IPS-15b (cell line): ENCODE results near the gene MSI2.
A peak's percentile ranks its signal among the peaks of the same experiment; 100 is the strongest.

Source experiments
- H3K27me3 ChIP-seq: one replicate; pipeline ENCODE4 v1.6.1; 2013; ENCODE audit warnings: low read length; ENCODE audit not compliant: control insufficient read depth, insufficient read depth
- H3K36me3 ChIP-seq: one replicate; pipeline ENCODE4 v1.6.1; 2013; ENCODE audit warnings: low read length; ENCODE audit not compliant: control insufficient read depth, insufficient read depth
- H3K4me1 ChIP-seq: one replicate; pipeline ENCODE4 v1.6.1; 2013; ENCODE audit warnings: mild to moderate bottlenecking, low read length; ENCODE audit not compliant: control insufficient read depth, insufficient read depth
- H3K4me3 ChIP-seq: one replicate; pipeline ENCODE4 v1.5.1; 2013; ENCODE audit warnings: low read depth, low read length
- H3K9ac ChIP-seq: one replicate; pipeline ENCODE4 v1.6.1; 2013; ENCODE audit warnings: low read depth, mild to moderate bottlenecking, low read length
- H3K9me3 ChIP-seq: one replicate; pipeline ENCODE4 v1.6.1; 2013; ENCODE audit warnings: mild to moderate bottlenecking, low read length; ENCODE audit not compliant: control insufficient read depth, insufficient read depth

MSI2 gene

DNA sequence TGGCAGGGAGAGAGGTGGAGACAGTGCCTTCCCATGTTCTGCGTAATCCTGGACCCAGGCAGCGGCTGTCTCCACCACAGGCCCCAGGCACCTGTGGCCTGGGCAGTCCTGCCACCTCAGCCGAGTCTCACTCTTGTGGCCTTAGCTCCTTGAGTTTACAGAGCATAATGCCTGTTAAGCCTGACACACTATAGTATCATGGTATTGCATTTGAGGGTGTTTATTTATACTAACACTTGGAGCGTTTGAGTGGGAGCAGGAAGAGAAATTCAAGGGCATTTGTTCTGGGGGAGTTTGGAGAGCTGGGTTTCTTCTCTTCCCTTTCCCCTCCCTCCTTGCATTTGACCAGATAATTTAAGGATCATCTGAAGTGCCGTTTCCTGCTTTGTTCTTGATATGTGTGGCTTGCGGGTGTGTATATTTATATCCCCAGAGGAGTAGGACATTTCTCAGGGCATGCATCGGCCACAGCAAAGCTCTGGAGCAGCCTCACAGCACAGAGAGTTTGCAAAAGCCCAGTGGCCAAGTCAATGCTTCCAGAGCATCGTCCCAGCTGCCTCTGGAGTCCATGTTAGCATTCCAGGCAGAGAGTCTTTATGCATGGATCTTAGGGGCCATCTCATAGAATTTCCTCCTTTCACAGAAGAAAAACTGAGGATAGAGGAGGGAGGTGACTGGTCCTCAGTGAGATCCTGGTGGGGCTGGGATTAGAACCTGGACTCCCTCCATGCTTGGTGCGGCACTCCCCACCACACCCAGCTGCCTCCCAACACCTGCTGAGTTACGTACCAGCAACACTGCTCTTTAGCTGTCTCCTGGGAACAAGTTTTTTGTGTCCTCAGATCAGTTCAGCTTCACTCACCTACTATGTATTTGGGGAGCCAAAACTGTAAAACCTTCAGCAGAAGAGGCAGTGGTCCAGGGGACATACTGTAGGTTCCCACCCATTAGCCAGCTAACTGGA is 266.0 kb downstream of the MSI2 start:
- Histone ChIP-seq H3K9ac (no peak overlapping the region), H3K9me3 (no peaks in the 10 kb centered on the region), H3K27me3 (no peaks in the 10 kb centered on the region), H3K36me3 (no peaks in the 10 kb centered on the region), H3K4me1 (peaks cover 20% of the 10 kb centered on the region), H3K4me3 (no peak overlapping the region)

GRCh38 chr17:57523926-57524632 is 267.8 kb downstream of the MSI2 start:
- Histone ChIP-seq H3K27me3 (no peaks in the 10 kb centered on the region), H3K4me3 (no peak overlapping the region), H3K9me3 (no peaks in the 10 kb centered on the region), H3K36me3 (no peaks in the 10 kb centered on the region), H3K4me1 (peaks cover 22% of the 10 kb centered on the region), H3K9ac (no peak overlapping the region)

DNA sequence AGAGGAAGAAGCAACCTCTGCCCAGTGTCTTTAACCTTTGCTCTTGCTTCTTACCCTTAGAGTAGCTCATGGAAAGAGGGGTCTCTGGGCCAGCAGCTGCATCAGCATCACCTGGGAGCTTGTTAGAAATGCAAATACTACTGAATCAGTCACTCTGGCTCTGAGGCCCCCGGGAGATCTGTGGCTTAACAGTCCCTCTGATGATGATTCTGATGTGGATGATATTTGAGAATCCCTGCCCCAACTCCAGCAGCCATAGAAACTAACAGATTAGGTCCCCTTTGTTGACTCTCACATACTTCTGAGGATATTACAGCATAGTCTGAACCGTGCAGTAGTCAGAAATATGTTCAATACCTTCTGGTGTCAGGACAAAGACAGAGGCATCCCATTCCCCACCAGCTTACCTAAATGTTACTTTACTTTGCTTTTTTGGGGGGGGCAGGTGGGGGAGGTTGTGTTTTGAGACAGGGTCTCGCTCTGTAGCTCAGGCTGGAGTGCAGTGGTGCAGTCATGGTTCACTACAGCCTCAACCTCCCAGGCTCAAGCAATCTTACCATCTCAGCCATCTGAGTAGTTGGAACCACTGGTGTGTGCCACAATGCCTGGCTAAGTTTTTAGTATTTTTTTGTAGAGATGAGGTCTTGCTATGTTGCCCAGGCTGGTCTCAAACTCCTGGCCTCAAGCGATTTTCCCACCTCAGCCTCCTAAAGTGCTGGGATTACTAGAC is 268.7 kb downstream of the MSI2 start:
- H3K4me3 ChIP-seq = no peak overlapping the region
- no peak overlapping the region for H3K9ac ChIP-seq
- peaks cover 25% of the 10 kb centered on the region for H3K4me1 ChIP-seq
- no peaks in the 10 kb centered on the region for H3K36me3 ChIP-seq
- H3K9me3 ChIP-seq = no peaks in the 10 kb centered on the region
- no peaks in the 10 kb centered on the region for H3K27me3 ChIP-seq

DNA sequence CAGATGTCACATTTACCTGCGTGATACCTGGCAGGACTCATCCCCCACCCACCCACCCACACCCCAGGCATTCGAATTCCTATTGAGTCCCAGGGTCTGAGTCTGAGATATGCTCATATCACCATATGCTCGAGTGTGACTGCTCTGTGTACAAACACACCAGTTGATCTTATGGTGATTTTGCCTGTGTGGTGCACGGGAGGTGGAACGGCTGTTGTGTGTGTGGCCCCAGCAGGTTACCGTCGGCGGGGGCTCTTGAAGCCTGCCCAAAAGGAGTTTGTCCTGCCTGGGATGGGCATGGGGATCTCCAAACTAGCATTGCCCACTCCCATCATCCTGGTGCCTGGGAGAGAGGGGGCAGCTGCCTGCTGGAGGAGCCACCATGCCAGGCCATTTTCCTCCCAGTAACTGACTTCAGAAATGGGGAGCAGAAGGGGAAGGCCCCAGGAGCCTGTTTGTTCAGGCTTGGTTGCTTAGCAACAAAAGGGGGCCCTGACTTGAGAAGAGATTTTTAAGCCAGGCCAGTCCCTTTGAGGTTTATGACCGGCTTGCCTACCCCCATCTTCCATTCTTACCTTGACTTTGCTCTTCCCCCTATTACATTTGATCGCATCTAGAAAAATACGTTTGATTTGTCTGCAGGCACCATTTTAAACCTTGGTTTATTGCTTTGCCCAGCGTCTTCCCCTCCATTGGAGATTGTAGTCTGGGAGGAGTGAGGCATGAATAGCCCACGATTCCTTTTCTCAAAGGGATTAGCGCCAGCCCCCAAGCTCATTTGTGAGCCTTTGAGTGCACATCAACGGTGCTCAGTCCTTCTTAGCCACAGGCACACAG is 271.1 kb downstream of the MSI2 start:
- H3K9me3 ChIP-seq = no peaks in the 10 kb centered on the region
- peak overlapping the region; percentile 6 for H3K4me3 ChIP-seq
- peaks cover 25% of the 10 kb centered on the region for H3K4me1 ChIP-seq
- no peaks in the 10 kb centered on the region for H3K36me3 ChIP-seq
- H3K9ac ChIP-seq = no peak overlapping the region
- H3K27me3 ChIP-seq = no peaks in the 10 kb centered on the region

DNA sequence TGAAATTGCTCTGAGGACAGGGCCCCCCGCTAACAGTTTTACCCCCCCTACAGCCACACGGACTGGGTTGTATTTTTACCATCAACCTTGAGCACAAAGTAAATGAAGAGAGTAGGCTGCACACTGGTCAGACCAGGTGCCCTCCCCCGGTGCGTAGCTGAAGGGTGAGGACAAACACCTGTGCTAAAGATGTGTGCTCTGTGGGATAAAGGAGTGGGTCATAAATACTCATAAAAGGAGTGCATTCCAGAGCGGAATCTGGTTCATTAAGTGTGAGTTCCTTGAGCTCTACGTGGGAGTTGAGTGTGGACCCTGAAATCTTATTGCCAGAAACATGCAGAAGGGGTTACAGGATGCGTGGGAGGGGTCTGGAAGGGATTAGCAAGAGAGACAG is 271.7 kb downstream of the MSI2 start:
- Histone ChIP-seq H3K36me3 (no peaks in the 10 kb centered on the region), H3K27me3 (no peaks in the 10 kb centered on the region), H3K4me3 (no peak overlapping the region), H3K4me1 (peaks cover 25% of the 10 kb centered on the region), H3K9ac (no peak overlapping the region), H3K9me3 (no peaks in the 10 kb centered on the region)

- Histone ChIP-seq H3K27me3 (no peaks in the 10 kb centered on the region), H3K9me3 (no peaks in the 10 kb centered on the region), H3K4me3 (no peak overlapping the region), H3K9ac (no peak overlapping the region), H3K36me3 (no peaks in the 10 kb centered on the region), H3K4me1 (peaks cover 18% of the 10 kb centered on the region)
Measured at GRCh38 chr17:57530026-57530425, 273.7 kb downstream of the MSI2 start.

DNA sequence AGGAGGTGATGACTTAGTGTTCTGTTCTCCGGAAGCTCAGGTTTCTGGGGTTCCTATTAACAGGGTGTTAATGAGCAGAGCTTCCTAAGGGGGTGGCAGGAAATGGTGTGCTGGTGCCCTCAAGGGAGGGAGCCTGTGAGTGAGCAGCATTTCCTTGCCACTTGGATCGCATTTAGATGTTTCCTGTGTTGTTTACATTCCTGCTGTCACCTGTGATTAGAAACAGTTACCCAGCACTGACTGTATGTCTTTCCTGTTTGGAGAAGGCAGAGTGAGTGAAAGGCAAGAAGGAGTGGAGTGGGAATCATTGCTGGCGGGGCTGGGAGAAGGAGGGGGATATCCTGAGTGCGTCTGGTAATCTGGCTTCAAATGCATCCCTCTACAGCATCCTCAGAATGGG is 274.2 kb downstream of the MSI2 start:
- H3K4me1 ChIP-seq = peaks cover 18% of the 10 kb centered on the region
- H3K4me3 ChIP-seq = no peak overlapping the region
- no peak overlapping the region for H3K9ac ChIP-seq

GRCh38 chr17:57531078-57531477 is 274.8 kb downstream of the MSI2 start:
- Histone ChIP-seq H3K36me3 (no peaks in the 10 kb centered on the region), H3K9me3 (no peaks in the 10 kb centered on the region), H3K4me3 (no peak overlapping the region), H3K27me3 (no peaks in the 10 kb centered on the region), H3K4me1 (peaks cover 18% of the 10 kb centered on the region), H3K9ac (no peak overlapping the region)

More for the DNA sequence above, 274.2 kb downstream of the MSI2 start:
- H3K27me3 ChIP-seq = no peaks in the 10 kb centered on the region
- H3K36me3 ChIP-seq = no peaks in the 10 kb centered on the region
- H3K9me3 ChIP-seq = no peaks in the 10 kb centered on the region

DNA sequence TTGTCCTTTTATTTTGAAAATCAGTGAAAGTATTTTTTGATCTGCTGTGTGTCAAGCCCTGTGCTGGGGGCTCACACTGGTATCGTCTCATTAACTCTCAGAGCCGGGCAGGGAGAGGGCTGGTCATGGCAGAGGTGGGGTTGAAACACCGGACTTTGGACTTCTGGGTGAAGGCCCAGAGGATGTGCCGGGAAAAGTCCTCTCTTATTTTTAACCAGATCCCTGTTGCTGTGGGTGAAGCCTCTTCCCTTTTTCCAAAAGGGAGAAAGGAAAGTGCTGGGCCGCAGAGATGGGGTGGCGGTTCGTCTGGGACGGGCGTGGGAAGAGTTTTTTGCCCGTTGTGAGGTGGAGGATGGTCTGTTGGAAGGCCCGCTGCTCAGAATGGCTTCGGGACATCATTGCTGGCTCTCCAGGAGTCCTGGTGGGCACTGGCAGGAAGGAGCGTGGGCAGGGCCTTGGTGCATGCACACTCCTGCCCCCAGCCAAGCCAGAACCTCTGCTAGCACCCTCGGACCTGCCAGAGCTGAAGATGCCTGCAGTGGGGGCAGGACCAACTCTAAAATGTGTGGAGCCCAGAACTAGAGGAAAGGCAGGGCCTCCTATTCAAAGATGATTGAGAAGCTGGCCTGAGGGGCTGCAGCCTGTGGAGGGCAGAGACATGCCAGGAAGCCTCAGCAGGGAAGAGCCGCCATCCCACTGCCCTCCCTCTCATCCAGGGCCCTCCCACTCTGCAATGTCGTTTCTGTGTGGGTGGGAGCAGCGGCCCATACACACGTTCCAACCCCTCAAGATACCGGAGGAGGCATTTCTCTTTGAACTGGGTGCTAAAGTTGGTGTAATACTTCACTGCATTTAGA is 275.6 kb downstream of the MSI2 start:
- Histone ChIP-seq H3K4me3 (no peak overlapping the region), H3K9me3 (no peaks in the 10 kb centered on the region), H3K27me3 (no peaks in the 10 kb centered on the region), H3K9ac (no peak overlapping the region), H3K36me3 (no peaks in the 10 kb centered on the region), H3K4me1 (peaks cover 13% of the 10 kb centered on the region)

GRCh38 chr17:57532556-57532955 is 276.2 kb downstream of the MSI2 start:
- no peaks in the 10 kb centered on the region for H3K9me3 ChIP-seq
- peaks cover 6% of the 10 kb centered on the region for H3K4me1 ChIP-seq

More at GRCh38 chr17:57532556-57532955, 276.2 kb downstream of the MSI2 start:
- H3K27me3 ChIP-seq = no peaks in the 10 kb centered on the region
- no peaks in the 10 kb centered on the region for H3K36me3 ChIP-seq
- H3K4me3 ChIP-seq = no peak overlapping the region
- H3K9ac ChIP-seq = no peak overlapping the region
